ENCODE measurements around the gene RPTOR. TPM values are rescaled to one million over a fixed set of nuclear protein-coding genes. Genes with fewer than 3 reads are reported as not detected.

The RPTOR gene
- total RNA-seq, 1 donor from 2014 or later, result 62.4 TPM

DNA sequence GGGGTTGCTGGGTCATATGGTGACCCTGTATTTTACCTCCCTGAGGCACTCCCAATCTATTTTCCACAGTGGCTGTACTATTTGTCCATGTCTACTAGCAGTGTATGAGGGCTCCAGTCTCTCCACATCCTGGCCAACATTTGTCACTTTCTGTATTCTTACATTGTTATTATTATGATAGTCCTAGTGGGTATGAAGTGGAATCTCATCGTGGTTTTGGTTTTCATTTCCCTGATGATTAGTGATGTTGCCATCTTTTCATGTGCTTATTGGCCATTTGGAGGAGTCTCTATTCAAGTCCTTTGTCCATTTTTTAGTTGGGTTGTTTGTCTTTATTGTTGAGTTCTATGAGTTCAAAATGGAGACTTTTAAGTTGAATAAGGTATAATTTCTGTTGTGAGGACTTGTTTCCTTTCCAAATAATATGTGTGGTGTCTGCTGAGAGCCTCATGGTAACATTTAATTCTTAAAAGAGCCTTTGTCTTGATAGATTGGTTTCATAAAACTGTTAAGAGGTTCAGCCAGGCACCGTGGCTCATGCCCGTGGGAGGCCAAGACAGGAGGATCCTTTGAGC, 108.2 kb downstream of the RPTOR start:
- H3K4me1 Mint-ChIP-seq (ENCODE audit: low read depth), result peaks cover 52% of the 10 kb centered on the region
- H3K27me3 Mint-ChIP-seq (ENCODE audit: low read depth), result no peaks in the 10 kb centered on the region
- H3K27ac Mint-ChIP-seq, result peak overlapping the region; percentile 46
- intact Hi-C loops (cut with micrococcal nuclease), result no loop called here
- H3K36me3 Mint-ChIP-seq (ENCODE audit: low read depth), result peaks cover 59% of the 10 kb centered on the region
- H3K9me3 Mint-ChIP-seq, result peaks cover 28% of the 10 kb centered on the region
- no peak overlapping the region for H3K4me3 Mint-ChIP-seq (ENCODE audit: low read depth)
- no peak for DNase-seq (ENCODE audit: low spot score)

DNA sequence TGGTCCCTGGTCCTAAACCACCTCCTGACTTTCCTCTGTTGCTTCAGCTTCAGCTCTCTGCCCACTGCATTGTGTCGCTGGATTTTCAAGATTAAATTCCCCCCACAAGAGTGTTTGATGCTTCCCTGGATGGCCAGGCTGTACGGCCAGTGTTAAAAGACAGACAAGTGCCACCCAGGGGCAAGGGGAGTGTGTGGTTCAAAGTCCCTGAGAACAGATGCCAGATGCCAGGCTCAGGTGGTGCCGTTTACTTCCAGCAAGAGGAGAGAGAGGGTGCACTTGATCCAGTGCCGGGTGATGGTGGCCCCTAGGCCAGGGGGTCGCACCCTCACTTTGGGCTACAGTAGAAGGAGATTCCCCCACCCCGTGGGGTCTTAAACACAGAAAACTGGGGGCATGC, 109.2 kb downstream of the RPTOR start:
- Mint-ChIP-seq H3K36me3 (ENCODE audit: low read depth) (peaks cover 69% of the 10 kb centered on the region), H3K4me1 (ENCODE audit: low read depth) (peaks cover 45% of the 10 kb centered on the region), H3K4me3 (ENCODE audit: low read depth) (no peak overlapping the region), H3K27me3 (ENCODE audit: low read depth) (no peaks in the 10 kb centered on the region), H3K27ac (no peak overlapping the region), H3K9me3 (peaks cover 38% of the 10 kb centered on the region)
- intact Hi-C loops (cut with micrococcal nuclease), result no loop called here
- no peak for DNase-seq (ENCODE audit: low spot score)

DNA sequence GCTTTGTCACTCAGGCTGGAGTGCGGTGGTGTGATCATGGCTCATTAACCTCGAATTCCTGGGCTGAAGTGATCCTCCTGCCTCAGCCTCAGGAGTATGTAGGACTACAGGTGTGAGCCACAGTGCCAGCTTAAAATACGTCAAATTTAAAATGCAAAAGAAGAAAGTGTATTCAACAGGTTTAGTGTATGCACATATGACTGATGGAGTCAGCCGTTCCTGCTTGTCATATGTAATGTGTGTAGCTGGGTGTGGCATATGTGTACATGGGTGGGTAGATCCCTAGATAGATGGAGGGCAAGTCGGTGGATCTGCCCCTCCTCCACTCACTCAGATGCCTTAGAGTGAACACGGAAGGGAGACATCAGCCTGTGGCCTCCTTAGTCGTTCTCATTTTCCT, 111.0 kb downstream of the RPTOR start:
- Mint-ChIP-seq H3K4me1 (ENCODE audit: low read depth) (peaks cover 30% of the 10 kb centered on the region), H3K27ac (no peak overlapping the region), H3K36me3 (ENCODE audit: low read depth) (peaks cover 67% of the 10 kb centered on the region), H3K9me3 (peaks cover 38% of the 10 kb centered on the region), H3K27me3 (ENCODE audit: low read depth) (no peaks in the 10 kb centered on the region), H3K4me3 (ENCODE audit: low read depth) (no peak overlapping the region)
- intact Hi-C loops (cut with micrococcal nuclease), result no loop called here
- DNase-seq (ENCODE audit: low spot score), result no peak

DNA sequence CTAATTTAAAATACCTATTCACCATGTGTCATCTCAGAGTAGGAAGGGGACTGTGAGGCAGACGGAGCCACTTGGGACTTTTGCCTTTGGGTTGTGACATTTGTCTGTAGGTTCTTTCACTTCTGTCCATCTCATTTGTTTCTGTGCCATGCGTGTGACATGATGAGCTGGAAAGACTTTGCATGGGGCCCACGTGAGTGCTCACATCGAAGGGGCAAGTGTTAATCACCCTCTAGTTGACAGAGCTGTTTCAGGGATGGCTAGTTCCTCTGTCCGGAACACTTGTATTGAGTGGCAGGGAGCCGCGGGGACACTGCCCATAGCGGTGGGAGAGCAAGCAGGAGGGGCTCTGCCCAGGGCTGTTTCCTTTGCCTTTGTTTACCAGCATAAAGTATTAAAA, 112.0 kb downstream of the RPTOR start:
- Mint-ChIP-seq H3K27ac (peak overlapping the region; percentile 49), H3K36me3 (ENCODE audit: low read depth) (peaks cover 63% of the 10 kb centered on the region)
- intact Hi-C loops (cut with micrococcal nuclease), result no loop called here

DNA sequence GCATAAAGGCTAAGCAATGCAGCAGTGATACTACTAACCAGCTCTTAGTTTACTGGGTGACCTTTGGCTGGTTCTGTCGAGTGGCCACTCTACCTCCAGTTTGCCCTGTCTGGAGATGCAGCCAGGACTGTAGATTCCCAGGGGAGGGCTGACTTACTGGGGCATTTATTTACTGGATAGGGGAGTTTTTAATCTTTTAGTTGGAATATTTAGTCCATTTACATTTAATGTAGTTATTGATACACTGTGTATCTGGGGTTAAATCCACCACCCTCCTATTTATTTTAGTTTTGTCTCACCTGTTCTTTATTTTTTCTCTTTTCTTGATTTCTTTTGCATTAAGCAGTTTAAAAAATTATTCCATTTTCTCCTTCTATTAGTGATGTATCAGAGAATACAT, 112.9 kb downstream of the RPTOR start:
- peaks cover 26% of the 10 kb centered on the region for H3K4me1 Mint-ChIP-seq (ENCODE audit: low read depth)
- peaks cover 58% of the 10 kb centered on the region for H3K36me3 Mint-ChIP-seq (ENCODE audit: low read depth)
- intact Hi-C loops (cut with micrococcal nuclease), result no loop called here
- no peak overlapping the region for H3K4me3 Mint-ChIP-seq (ENCODE audit: low read depth)
- no peak for DNase-seq (ENCODE audit: low spot score)
- H3K9me3 Mint-ChIP-seq, result peaks cover 33% of the 10 kb centered on the region
- H3K27ac Mint-ChIP-seq, result no peak overlapping the region
- H3K27me3 Mint-ChIP-seq (ENCODE audit: low read depth), result no peaks in the 10 kb centered on the region

More for the DNA sequence above, 112.0 kb downstream of the RPTOR start:
- Mint-ChIP-seq H3K9me3 (peaks cover 33% of the 10 kb centered on the region), H3K4me1 (ENCODE audit: low read depth) (peaks cover 27% of the 10 kb centered on the region), H3K27me3 (ENCODE audit: low read depth) (no peaks in the 10 kb centered on the region), H3K4me3 (ENCODE audit: low read depth) (no peak overlapping the region)
- no peak for DNase-seq (ENCODE audit: low spot score)

DNA sequence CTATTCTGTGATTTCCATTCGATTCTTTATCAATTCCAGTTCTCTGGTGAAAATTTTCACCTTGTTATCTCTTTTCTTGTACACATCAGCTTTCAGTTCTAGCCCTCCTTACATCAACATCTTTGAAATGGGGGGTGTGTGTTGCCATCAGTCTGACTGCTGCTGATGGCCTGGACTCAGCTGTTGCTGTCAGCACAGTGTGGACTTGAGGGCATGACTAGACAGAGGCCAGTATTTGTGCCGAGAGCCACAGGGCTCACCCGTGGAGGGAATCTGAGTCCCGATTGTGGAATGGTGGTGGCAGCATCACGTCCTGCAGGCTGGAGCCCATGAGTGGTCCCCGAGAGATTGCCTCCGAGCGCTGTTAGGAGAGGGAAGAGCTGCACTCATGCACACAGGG, 114.2 kb downstream of the RPTOR start:
- intact Hi-C loops (cut with micrococcal nuclease), result no loop called here
- H3K27me3 Mint-ChIP-seq (ENCODE audit: low read depth), result no peaks in the 10 kb centered on the region
- H3K4me3 Mint-ChIP-seq (ENCODE audit: low read depth), result no peak overlapping the region
- H3K4me1 Mint-ChIP-seq (ENCODE audit: low read depth), result peaks cover 33% of the 10 kb centered on the region
- H3K27ac Mint-ChIP-seq, result no peak overlapping the region
- peaks cover 50% of the 10 kb centered on the region for H3K36me3 Mint-ChIP-seq (ENCODE audit: low read depth)
- H3K9me3 Mint-ChIP-seq, result peaks cover 32% of the 10 kb centered on the region
- DNase-seq (ENCODE audit: low spot score), result no peak

DNA sequence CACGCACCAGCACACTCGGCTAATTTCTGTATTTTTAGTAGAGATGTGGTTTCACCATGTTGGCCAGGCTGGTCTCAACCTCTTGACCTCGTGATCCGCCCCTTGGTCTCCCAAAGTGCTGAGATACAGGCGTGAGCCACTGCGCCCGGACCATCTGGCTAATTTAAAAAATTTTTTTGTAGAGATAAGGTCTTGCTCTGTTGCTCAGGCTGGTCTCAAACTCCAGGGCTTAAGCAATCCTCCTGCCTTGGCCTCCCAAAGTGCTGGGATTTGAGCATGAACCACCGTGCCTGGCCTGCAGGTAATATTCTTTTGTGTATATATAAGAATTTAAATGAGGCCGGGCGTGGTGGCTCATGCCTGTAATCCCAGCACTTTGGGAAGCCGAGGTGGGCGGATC, 115.0 kb downstream of the RPTOR start:
- H3K36me3 Mint-ChIP-seq (ENCODE audit: low read depth), result peaks cover 43% of the 10 kb centered on the region
- H3K4me3 Mint-ChIP-seq (ENCODE audit: low read depth), result no peak overlapping the region
- H3K9me3 Mint-ChIP-seq, result peaks cover 29% of the 10 kb centered on the region
- DNase-seq (ENCODE audit: low spot score), result no peak
- H3K27ac Mint-ChIP-seq, result no peak overlapping the region
- H3K4me1 Mint-ChIP-seq (ENCODE audit: low read depth), result peaks cover 41% of the 10 kb centered on the region
- intact Hi-C loops (cut with micrococcal nuclease), result no loop called here
- H3K27me3 Mint-ChIP-seq (ENCODE audit: low read depth), result no peaks in the 10 kb centered on the region

DNA sequence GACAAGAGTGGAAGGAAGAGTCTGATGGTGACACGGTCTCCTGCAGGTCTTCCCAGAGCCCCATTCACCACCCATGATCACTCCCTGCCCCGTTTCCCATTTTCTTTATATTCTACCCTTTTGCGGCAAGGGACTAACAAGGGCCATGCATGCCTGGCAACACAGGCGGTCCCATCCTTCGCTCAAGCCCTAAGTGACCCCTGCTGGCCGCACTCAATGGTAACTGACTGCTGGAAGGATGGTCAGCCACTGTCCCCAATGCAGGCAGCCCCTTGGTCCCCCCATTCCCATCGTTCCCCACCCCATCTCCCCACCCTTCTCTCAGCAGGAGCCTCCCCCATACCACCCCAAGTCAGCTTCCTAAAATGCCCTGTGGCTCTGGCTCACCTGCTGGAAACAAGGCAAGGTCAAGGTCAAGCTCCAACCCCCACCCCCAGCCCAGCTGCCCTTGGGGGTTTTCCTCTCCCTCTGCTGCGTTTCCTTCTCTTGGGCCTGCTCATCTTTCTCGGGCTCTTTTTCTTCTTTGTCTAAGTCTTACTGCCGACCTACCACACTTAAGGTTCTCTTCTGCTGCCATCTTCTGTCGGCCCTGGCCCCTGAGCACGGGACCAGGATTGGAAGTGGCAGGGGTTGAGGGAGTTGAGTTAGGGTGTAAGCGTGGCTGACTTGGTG, 116.0 kb downstream of the RPTOR start:
- Mint-ChIP-seq H3K4me1 (ENCODE audit: low read depth) (peaks cover 45% of the 10 kb centered on the region), H3K27ac (peak overlapping the region; percentile 57), H3K9me3 (peaks cover 26% of the 10 kb centered on the region), H3K4me3 (ENCODE audit: low read depth) (no peak overlapping the region), H3K36me3 (ENCODE audit: low read depth) (peaks cover 40% of the 10 kb centered on the region), H3K27me3 (ENCODE audit: low read depth) (no peaks in the 10 kb centered on the region)
- intact Hi-C loops (cut with micrococcal nuclease), result no loop called here
- DNase-seq (ENCODE audit: low spot score), result no peak

DNA sequence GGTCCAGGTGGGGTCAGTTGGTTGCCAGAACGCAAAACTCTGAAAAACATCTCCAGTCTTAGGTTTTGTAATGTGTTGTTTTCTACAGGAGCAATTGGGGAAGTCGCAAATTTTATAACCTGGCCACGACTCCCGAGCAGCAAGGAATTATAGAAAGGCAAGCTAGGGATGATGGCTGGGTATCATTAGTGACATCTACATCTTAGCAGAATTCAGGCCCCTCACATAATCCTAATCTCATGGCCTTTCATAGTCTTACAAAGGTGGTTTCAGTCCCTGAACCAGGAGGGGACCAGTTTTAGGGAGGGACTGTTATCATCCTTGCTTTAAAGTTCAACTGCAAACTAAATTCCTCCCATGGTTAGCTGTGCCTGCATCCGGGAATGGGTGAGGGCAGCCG, 117.9 kb downstream of the RPTOR start:
- intact Hi-C loops (cut with micrococcal nuclease), result no loop called here
- Mint-ChIP-seq H3K36me3 (ENCODE audit: low read depth) (peaks cover 40% of the 10 kb centered on the region), H3K9me3 (peaks cover 12% of the 10 kb centered on the region), H3K27ac (no peak overlapping the region), H3K27me3 (ENCODE audit: low read depth) (no peaks in the 10 kb centered on the region), H3K4me3 (ENCODE audit: low read depth) (no peak overlapping the region), H3K4me1 (ENCODE audit: low read depth) (peaks cover 58% of the 10 kb centered on the region)
- no peak for DNase-seq (ENCODE audit: low spot score)

DNA sequence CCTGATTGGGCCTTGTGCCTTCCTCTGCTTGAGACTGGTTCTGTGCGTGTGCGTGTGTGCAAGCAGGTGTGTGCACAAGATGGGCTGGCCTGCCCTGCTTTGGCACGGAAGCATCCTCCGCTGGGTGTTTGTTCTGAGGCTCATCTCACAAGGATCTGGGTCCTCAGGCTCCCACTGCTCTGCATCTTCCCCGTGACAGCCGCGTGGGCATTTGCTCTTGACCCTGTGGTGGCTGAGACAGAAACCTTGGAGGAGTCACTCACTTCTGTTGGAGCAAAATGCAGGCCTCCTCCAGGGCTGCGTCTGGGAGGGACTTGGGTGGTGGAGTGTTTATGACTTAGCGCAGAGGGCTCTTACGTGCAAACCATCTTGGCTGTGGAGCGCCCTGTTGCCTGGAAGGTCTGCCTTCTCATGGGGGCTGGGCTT, 119.2 kb downstream of the RPTOR start:
- H3K27ac Mint-ChIP-seq, result peak overlapping the region; percentile 90
- H3K9me3 Mint-ChIP-seq, result peaks cover under 1% of the 10 kb centered on the region
- peak; percentile 43 for DNase-seq (ENCODE audit: low spot score)
- intact Hi-C loops (cut with micrococcal nuclease), result loop anchor here (2.0 kb wide), 2 partner anchors 15 to 59 kb away; no protein-coding TSS in a partner anchor
- no peaks in the 10 kb centered on the region for H3K27me3 Mint-ChIP-seq (ENCODE audit: low read depth)
- H3K36me3 Mint-ChIP-seq (ENCODE audit: low read depth), result peaks cover 34% of the 10 kb centered on the region
- peak overlapping the region; percentile 64 for H3K4me3 Mint-ChIP-seq (ENCODE audit: low read depth)
- peaks cover 67% of the 10 kb centered on the region for H3K4me1 Mint-ChIP-seq (ENCODE audit: low read depth)

DNA sequence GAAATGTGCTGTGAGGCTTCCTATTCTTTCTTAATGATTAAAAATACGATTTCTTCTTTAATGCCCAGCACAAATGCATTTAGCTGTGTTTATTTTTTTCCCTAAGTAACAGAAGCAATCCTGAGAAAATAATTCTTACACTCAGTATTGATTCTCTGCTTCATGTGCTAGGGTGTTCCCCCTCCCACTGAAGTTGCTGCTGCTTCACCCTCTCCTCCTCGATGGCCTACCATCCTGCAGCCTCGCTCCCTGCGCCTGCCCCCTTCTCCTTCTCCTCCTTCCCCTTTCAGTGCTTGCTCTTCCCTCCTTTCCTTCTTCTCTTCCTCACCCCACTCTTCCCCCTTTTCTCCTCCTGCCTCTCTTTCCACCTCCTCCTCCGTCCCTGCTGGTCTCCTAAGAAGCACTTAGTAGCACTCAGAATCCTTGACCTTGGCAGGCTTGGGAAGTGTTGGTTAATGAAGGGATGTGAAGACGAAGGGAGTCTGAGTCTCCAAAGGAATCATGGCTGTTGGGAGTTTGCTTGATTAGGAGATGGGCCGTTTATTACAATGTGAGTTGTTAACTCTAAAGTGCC, 119.7 kb downstream of the RPTOR start:
- peaks cover 31% of the 10 kb centered on the region for H3K36me3 Mint-ChIP-seq (ENCODE audit: low read depth)
- intact Hi-C loops (cut with micrococcal nuclease), result loop anchor here (2.0 kb wide), 2 partner anchors 14 to 60 kb away; no protein-coding TSS in a partner anchor

DNA sequence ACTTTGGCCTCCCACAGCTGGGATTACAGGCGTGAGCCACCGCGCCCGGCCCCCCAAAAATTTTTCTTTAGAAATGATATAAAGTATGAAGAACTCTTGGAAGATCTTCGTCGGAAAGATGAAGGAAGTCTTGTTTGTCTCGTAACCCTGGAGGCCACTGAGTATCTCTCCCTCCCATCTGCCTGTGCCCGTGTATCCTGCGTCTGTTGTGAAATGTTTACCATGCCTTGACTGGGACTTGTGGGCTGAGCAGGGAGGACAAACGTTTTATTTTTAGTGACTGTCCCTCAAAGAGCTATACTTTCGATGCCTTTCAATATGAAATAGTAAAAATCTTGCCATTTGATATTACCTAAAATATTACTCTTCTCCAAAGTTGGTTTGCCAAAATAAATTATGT, 121.2 kb downstream of the RPTOR start:
- Mint-ChIP-seq H3K27me3 (ENCODE audit: low read depth) (no peaks in the 10 kb centered on the region), H3K36me3 (ENCODE audit: low read depth) (peaks cover 40% of the 10 kb centered on the region), H3K27ac (no peak overlapping the region), H3K4me3 (ENCODE audit: low read depth) (peak overlapping the region; percentile 67), H3K4me1 (ENCODE audit: low read depth) (peaks cover 76% of the 10 kb centered on the region), H3K9me3 (no peaks in the 10 kb centered on the region)
- intact Hi-C loops (cut with micrococcal nuclease), result loop anchor here (1.0 to 2.0 kb wide), 3 partner anchors 13 to 61 kb away; no protein-coding TSS in a partner anchor
- DNase-seq (ENCODE audit: low spot score), result no peak

More for the DNA sequence above, 119.7 kb downstream of the RPTOR start:
- DNase-seq (ENCODE audit: low spot score), result no peak
- H3K27ac Mint-ChIP-seq, result peak overlapping the region; percentile 90
- peaks cover 66% of the 10 kb centered on the region for H3K4me1 Mint-ChIP-seq (ENCODE audit: low read depth)
- no peaks in the 10 kb centered on the region for H3K27me3 Mint-ChIP-seq (ENCODE audit: low read depth)
- peak overlapping the region; percentile 64 for H3K4me3 Mint-ChIP-seq (ENCODE audit: low read depth)
- no peaks in the 10 kb centered on the region for H3K9me3 Mint-ChIP-seq

DNA sequence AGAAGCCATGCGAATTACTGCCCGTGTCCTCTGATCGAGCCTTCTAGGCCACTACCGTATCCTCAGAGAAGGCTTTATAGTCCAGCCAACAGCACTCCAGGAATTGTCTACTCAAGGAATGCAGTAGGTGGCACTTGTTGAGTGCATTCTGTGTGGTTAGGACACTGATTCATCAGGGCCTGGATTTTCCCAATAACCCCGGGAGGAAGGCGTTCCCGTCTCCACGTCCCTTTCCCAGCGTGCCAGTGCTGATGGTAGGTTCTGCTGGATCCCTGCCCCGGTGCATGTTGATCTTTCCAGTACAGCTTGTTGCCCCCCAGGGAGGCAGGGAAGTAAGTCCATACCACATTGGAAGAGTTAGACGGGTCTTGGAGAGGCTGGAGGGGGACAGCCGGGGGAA, 122.2 kb downstream of the RPTOR start:
- intact Hi-C loops (cut with micrococcal nuclease), result no loop called here
- H3K27me3 Mint-ChIP-seq (ENCODE audit: low read depth), result no peaks in the 10 kb centered on the region
- H3K27ac Mint-ChIP-seq, result peak overlapping the region; percentile 58
- peaks cover 77% of the 10 kb centered on the region for H3K4me1 Mint-ChIP-seq (ENCODE audit: low read depth)
- H3K9me3 Mint-ChIP-seq, result no peaks in the 10 kb centered on the region
- H3K36me3 Mint-ChIP-seq (ENCODE audit: low read depth), result peaks cover 47% of the 10 kb centered on the region
- peak overlapping the region; percentile 23 for H3K4me3 Mint-ChIP-seq (ENCODE audit: low read depth)
- DNase-seq (ENCODE audit: low spot score), result no peak
